ENCODE data around the gene MPP4. TPM values are rescaled to one million over a fixed set of nuclear protein-coding genes. Genes with fewer than 3 reads are reported as not detected.

Gene MPP4, protein sequence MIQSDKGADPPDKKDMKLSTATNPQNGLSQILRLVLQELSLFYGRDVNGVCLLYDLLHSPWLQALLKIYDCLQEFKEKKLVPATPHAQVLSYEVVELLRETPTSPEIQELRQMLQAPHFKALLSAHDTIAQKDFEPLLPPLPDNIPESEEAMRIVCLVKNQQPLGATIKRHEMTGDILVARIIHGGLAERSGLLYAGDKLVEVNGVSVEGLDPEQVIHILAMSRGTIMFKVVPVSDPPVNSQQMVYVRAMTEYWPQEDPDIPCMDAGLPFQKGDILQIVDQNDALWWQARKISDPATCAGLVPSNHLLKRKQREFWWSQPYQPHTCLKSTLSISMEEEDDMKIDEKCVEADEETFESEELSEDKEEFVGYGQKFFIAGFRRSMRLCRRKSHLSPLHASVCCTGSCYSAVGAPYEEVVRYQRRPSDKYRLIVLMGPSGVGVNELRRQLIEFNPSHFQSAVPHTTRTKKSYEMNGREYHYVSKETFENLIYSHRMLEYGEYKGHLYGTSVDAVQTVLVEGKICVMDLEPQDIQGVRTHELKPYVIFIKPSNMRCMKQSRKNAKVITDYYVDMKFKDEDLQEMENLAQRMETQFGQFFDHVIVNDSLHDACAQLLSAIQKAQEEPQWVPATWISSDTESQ
- total RNA-seq (2014; rRNA removed; shearing (Covaris generic)), result 5.9 and 9.5 TPM in 2 replicates

DNA sequence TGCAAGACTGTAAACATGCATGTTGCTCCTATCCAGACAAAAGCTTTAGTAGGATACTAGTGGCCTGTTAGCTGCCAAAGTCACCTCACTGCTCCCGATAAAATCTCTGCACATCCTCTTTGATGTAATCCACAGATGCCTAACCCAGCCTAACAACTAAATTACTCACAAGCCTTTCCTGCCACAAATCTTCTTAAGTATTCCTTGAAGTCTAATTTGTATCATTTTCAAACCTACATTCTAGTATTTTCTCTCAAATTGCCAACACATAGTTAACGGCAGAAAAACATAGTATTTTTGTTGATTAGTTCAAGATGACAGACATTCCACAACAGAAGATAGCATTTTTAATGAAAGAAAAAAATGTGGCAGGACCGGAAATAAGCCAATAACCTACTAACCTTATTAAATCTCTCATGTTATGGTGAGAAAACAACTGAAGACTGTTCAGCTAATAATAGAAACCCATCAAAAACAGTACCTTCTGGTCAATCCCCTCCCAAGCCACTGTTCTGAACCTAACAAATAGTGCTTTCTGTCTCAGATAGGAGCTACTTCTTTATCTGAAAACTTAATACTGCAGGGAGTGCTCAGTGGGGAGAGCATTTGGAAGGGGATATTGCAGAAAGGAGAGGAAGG, at the start of gene MPP4:
Gene MPP4, minus strand, starts transcription at position 57 of the 639 bp plus-strand sequence. CDS start 4,690 bp downstream, outside the sequence.
- DNase-seq (ENCODE audit: low read depth), result peak; percentile 85

DNA sequence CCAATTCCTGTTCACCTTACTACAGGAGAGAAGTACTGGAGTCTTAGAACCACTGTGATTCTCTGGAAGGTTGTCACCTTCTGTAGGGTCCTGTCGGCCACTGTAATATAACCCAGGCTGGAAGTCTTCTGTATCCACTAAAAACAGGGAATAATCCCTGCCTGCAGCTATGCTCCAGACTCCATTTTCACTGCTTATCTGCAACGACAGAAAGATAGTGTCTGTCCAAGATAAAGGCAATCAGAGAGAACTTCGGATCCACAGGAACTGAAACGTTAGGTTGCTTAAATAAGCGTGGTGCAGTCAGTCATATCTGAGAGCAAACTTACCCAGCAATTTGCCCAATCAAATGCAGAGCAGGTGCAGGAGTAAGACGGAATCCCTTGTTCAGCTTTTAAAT, 48.1 kb upstream of the MPP4 start:
- no peak for DNase-seq (ENCODE audit: low read depth)

DNA sequence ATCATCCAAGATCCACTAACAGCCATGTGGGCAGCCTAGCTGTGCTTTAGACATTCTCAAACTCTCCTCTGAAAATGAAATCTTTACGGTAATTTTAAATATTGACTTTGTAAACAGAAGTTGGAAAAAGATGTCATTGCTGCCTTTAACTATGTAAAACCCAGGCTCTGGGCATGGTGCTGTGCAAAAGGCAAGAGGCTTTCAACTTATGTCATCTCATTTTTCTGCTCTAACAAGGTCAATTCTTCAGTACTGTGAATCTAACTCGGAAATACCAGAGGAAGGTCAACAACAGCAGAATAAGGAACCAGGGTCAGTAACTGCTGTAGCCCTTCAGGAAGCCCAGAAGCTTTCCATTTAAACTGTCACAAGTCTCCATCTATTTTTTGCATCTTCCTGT, 37.0 kb upstream of the MPP4 start:
- no peak for DNase-seq (ENCODE audit: low read depth)

DNA sequence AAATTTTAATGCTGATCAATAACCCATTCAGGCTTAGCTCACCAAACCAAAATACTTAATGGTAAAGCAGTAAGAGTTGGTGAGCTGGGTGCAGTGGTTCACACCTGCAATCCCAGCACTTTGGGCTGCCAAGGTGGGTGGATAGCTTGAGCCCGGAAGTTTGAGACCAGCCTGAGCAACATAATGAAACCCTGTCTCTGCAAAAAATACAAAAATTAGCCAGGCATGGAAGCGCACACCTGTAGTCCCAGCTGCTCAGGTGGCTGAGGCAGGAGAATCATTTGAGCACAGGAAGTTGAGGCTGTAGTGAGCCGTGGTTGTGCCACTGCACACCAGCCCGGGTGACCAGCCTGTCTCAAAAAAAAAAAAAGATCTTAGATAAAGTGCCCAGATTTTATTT, 35.7 kb upstream of the MPP4 start:
- no peak for DNase-seq (ENCODE audit: low read depth)

DNA sequence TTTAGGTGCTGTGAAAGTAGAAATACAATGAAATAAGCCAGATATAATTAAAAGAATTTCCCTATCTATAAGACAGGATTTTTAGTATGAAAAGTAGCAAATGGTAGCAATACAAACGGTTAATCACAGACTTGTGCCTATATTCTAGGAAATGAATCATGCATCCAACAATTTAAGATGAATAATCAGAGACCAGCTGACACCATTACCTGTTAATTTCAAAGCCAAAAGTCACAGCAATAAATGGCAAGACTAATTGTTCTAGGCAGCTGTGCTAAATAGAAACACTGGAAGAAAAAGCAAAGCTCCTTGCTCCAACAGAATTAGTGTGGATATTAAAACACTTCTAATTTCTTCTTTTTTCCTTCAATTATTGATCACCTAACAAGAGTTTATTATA, 35.1 kb upstream of the MPP4 start:
- DNase-seq (ENCODE audit: low read depth), result peak; percentile 13

DNA sequence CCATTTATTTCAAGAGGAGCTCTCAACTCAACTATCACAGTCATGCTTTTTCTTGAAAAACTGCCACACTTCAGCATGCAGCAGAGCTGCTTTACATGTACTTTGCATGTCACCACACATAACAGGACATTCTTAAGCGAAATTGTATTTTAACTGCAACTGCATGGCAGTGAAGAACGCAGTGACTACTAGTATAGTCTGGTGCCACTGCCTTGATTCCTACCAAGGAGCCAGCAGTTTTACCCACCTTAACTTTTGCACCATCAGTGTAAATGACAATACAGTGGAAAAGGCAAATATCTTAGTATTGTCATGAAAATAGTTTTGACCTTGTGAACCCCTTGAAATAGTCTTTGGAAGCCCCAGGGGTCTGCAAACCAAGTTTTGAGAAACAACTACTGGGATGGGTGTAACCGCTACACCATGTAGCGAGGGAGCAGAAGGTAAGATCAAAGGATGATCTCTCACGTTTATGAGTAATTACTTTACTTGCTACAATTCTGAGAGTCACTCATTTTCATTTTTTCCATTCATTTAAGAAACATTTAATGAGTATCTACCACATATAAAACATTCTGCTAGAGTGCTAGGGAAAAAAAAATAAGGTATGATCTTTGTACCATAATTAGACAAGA, 32.3 kb upstream of the MPP4 start:
- DNase-seq (ENCODE audit: low read depth), result no peak

DNA sequence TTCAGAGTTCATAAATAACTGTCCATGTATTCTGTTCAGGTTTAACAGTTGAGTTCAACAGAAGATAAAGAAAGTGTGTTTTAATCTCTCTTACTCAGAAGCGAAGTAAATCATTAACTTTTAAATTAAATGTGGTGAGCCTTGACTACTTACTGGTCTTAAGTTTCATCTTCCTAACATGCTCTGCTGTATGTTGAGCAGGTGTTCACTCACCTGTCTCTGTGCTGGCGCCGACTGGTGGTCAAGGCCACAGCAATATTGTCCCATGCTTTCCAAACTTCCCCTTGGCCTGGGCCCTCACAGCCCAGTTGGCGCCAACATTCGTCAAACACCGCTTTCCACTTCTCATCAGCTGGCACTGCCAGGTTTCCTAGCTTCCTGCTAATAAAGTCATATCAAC, 17.0 kb upstream of the MPP4 start:
- DNase-seq (ENCODE audit: low read depth), result no peak

DNA sequence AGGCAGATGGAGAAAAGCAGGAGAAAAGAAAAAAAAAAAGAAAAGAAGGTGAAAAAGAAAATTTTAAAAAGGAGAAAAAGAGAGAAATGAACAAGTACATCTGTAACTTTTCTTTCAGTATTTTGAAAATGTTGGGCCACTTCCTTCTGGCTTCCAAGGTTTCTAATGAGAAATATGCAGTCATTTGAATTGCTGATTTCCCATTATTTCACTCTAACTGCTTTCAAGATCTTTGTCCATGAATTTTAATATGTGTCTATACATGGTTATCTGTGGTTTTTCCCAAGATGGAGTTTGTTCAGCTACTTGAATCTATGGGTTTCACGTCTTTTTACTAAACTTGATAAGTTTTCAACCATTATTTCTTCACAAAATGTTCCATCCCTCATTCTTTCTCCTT, 14.3 kb upstream of the MPP4 start:
- no peak for DNase-seq (ENCODE audit: low read depth)

DNA sequence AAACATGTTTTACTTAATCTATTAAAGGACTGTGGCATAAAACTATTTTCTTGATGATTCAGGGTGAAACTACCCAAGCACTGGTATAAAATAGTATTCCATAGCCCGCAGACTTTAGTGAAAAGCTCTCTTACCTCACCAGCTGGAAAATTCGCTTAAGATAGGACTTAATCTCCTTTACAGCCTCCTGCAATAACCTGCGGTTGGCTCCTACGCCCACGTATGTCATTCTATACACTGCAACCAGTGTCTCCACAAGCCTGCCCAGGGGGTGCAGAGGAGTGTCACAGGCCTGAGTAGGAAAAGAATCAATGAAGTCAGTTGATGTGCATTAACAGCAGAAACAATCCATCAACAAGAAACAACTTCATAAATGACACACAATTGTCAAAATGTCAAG, 11.3 kb upstream of the MPP4 start:
- DNase-seq (ENCODE audit: low read depth), result no peak

DNA sequence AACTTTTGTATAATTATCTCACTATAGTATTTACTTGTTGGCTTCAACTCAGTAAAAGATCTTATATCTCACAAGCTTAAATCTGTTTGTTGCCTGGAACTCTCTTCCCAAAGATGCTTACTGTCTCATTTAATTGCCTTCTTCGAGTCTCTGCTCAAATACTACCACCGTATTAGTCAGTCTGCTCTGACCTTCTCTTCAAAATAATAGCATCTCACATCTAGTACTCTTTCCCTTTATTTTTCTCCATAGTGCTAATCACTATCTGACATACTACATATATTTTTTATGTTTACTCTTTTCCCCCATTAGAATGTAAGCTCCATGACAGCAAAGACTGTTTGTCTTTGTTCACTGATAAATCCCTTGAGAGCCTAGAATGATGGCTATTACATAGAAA, 10.6 kb upstream of the MPP4 start:
- no peak for DNase-seq (ENCODE audit: low read depth)

DNA sequence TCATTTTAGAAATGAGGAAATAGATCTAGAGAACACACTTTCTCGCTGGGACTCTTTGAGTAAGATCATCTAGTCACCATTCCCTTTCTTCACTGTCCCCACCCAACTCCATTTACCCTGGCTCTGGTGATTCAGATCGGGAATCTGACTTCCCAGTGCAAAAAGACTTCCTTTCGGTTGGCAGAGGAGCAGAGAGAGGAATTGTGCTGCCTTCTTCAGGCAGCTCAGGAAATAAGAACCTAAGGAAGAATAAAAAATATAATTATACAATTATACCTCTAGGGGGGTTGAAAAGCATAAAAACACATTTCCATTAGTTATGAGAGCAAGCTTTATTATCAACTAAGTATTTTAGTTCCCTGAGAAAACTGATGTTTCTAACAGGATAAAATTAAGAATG, 9.3 kb upstream of the MPP4 start:
- peak; percentile 39 for DNase-seq (ENCODE audit: low read depth)

DNA sequence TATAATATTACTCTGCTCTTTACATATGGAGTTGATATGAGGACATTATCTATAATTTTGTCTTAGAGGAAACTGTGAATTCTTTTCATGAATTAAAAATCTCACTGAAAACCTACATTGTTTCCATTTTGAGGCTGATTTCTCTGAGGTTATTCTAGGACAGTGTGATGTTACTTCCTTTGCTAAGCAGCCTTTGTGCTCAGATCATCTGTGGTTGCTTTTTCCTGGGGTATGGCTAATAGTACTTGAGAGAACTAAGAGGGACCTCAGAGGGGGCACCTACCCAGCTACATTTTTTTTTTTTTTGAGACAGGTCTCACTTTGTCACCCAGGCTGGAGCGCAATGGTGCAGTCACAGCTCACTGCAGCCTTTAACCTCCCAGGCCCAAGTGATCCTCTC, 8.7 kb upstream of the MPP4 start:
- peak; percentile 1 for DNase-seq (ENCODE audit: low read depth)

DNA sequence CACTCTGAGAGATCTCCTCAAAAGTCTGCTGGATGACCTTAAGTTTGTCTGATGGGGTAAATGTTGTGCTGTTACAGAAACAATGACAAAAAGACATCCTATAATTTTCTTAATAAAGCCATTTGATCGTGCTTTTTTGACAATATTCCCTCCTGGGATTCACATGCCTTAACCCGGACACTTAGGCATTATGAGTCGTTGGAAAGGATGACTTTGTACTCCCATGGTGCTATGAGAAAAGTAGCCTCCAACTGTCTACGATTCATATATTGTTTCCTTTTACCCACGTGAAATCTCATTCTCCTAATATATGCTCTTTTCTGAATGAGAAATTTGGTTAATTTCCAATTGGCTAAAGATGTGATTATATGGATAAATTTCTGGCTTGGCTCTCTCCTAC, 6.1 kb upstream of the MPP4 start:
- peak; percentile 41 for DNase-seq (ENCODE audit: low read depth)

DNA sequence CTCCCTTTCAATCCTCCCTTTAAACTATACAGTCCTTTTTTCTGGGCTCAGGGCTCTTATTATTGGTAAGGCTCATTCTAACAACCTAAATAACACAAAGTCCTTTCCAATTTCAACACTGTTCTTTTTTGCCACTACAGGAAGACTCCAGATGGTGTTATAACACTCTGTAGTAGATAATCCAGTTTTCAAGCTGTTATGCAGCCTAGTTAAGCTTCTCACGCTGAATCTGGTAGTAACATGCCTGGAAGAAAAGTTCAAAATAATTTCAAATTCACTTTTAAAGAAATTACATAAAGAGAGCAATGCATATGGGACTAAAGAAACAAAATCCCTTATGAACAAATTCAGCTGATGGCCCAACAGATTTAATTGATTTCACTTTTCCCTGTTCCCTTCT, 3.2 kb upstream of the MPP4 start:
- DNase-seq (ENCODE audit: low read depth), result no peak

DNA sequence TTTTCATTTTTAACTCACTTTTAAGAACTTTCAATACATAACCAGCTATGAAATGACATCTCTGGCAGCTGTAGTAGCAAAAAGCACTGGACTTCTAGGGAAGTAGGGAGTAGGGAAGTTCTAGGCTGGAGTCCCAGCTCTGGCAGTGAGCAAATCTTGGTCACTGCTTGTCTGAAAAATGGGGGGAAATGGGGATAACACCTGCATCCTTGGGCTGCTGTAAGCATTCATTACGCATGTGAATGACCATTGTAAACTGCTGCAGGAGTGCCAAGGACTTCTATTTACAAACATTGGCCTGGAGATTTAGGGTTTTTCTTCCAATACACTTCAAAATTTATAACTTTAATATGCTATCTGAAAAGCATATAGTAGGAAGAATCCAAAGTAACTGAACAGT, 972 bp upstream of the MPP4 start:
- peak; percentile 4 for DNase-seq (ENCODE audit: low read depth)

DNA sequence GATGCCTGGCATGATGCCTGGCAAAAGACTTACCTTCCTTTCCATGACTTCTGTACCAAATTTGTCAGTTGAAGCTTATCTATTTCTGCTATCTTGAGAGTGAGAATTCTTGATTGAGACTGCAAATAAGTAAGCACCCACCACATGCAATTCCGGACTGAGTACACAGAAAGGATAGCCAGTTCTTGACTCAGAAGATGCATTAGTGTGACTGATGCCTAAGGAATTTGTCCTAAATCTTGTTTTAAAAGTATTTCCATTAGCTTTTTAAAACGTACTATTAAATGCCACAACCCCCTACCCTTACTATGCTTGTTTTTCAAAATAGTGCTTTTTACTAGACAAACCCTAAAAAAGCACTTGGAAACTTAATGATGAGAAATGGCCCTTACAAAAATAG, 545 bp downstream of the MPP4 start:
- DNase-seq (ENCODE audit: low read depth), result peak; percentile 91

DNA sequence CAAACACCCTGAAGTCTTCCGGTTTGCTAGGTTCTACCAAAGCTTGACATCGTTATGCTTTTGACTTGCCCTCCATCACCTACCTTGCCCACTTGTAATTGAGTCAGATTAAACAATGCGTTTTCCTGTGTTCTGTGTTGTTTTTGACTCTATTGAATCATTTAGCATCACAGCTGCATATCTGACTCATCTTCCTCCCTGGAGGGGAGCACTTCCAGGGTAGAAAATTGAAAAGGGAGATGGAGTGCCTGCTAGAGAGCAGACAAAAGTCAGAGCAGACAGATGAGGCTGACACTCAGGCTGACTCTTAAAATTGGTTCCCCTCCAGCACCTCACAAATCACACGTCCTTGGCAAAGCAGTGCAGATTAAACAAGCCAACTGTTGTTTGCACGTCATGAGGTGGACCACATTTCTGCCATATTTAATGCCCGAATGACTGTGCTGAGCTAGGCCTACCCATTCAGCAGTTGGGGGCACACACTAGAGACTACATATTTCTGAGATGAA, 2.2 kb downstream of the MPP4 start:
- DNase-seq (ENCODE audit: low read depth), result peak; percentile 91

DNA sequence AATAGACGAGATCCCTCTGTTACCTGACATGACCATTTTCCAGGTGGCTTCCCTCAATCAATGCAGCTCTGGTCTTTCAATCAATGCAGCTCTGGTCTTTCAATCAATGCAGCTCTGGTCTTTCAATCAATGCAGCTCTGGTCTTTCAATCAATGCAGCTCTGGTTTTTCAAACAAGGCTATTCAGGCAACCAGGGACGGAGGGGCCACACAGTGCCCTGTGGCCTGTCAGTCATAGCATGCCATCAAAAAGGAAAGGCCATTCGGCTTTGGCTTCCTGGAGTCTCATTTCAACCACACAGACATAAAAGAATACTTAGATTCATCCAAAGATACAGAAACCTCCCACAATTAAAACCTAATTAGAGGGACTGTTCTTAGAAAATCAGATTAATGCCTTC, 13.3 kb downstream of the MPP4 start:
- no peak for DNase-seq (ENCODE audit: low read depth)

DNA sequence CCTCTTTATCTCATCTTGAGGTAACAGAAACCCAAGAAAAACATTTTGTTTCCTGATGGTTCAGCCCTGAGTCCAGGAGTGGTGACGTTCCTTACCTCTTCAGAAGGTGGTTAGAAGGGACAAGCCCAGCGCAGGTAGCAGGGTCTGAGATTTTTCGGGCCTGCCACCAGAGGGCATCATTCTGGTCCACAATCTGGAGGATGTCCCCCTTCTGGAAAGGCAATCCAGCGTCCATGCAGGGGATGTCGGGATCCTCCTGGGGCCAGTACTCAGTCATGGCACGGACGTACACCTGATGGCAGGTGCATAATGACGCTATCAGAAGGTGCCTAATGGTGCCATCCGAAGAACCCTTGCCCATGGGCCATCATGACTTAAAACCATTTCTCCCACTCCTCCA, 17.7 kb downstream of the MPP4 start:
- no peak for DNase-seq (ENCODE audit: low read depth)

DNA sequence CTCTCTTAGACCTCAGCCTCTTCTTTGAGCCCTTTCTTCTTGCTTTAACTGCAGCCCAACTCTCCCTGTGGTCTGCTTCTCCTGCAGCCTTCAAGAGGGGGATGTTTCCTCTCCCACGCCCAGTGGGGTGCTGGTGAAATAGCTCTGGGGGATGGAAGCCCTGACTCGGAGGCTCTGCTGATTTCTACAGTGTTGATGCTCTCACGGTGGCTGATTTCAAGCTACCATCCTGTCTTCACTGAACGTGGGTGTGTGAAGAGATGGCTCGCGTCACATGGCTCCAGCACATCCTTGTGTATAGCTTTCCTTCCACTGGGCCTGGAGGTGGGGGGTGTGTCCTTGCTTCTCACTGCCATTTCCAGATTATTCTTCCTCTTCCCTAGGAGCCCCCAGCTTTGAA, 20.0 kb downstream of the MPP4 start:
- no peak for DNase-seq (ENCODE audit: low read depth)

DNA sequence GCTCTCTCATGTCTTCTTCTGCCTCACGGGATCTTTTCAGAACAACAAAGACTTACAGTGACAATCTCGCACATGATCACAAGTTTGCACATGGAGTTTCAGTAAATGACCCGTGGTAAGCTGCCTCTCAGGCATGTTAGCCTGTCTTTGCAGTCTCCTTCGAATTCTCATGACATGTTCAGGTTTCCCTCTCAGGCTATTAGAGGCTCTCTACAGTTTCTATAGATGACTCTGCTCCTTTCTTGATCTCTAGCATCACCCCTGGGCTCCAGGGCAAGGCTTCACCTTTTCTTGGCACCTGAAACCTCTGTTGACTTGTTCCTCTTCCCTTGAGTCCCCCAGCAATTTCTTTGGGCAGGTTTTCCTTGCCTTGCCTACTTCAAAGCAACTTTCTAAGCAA, 23.0 kb downstream of the MPP4 start:
- DNase-seq (ENCODE audit: low read depth), result no peak

DNA sequence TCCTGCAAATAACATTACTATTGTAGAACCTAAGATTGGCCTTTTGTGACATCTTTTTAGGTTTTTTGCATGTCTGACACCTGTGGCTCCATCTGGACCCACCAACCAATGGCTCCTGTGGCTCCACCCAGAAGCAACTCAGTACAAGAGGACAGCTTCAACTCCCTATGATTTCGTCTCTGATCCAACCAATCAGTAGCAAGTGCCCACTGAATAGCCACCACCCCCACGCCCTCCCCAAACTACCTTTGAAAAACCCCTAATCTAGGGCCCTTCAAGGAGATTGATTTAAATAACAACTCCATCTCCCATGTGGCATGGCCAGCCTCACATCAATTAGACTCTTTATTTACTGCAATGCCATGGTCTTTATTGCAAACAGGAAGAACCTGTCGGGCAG, 23.6 kb downstream of the MPP4 start:
- DNase-seq (ENCODE audit: low read depth), result no peak
